Stimulated activated CD8-positive, alpha-beta memory T cell treated with anti-CD3 and anti-CD28 coated beads, Interleukin-15, amount 100 ng/mL, for 48 hours (primary cell): ENCODE results near the gene PHYHD1.

ENCODE experiments used
- DNase-seq, 2 donors: peaks; one replicate each; pipeline ENCODE4 v3.0.0-alpha.2; 2020; ENCODE audit warnings: low read depth in 2 of 2

The PHYHD1 gene

GRCh38 chr9:128969491-128969890, 48.7 kb downstream of the PHYHD1 start:
- DNase-seq = no peak

- no peak for DNase-seq
Measured at GRCh38 chr9:128972956-128973355, 52.2 kb downstream of the PHYHD1 start.

DNA sequence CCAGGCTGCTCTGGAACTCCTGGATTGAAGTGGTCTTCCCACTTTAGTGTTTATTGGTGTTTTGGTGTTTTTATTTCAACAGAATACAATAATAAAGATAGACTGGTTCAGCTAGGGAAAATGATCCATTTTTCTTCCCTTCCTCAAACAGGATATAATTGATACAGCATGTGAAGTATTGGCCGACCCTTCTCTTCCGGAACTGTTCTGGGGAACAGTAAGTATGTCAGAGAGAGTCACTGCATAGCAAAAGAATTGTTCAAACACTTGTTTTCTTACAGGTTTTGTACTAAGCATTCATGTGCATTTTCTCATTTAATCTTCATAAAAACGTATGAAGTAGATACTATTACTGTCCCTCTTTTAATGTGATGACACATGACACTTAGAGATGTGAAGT, 58.3 kb downstream of the PHYHD1 start:
- no peak for DNase-seq

GRCh38 chr9:128983536-128983935, 62.8 kb downstream of the PHYHD1 start:
- DNase-seq = no peak

GRCh38 chr9:128986671-128987070, 65.9 kb downstream of the PHYHD1 start:
- DNase-seq = no peak

GRCh38 chr9:128987805-128988204, 67.0 kb downstream of the PHYHD1 start:
- DNase-seq = no peak
